ENCODE data around the gene CDADC1.

CDADC1 gene

GRCh38 chr13:49247643-49248621, at the start of gene CDADC1:
TSS of gene CDADC1 (plus strand) at chr13:49247925. CDS start at chr13:49248038, 113 bp downstream.
- peak; percentile 98 for DNase-seq (ENCODE audit: low spot score)

- DNase-seq (ENCODE audit: low spot score), result no peak
These were observed 41.1 kb upstream of the CDADC1 start for GRCh38 chr13:49206641-49207040.

- no peak for DNase-seq (ENCODE audit: low spot score)
These were observed 39.1 kb upstream of the CDADC1 start for GRCh38 chr13:49208619-49209018.

GRCh38 chr13:49210114-49210513, 37.6 kb upstream of the CDADC1 start:
- DNase-seq (ENCODE audit: low spot score), result no peak

GRCh38 chr13:49210669-49211068, 37.1 kb upstream of the CDADC1 start:
- no peak for DNase-seq (ENCODE audit: low spot score)

GRCh38 chr13:49213539-49213938, 34.2 kb upstream of the CDADC1 start:
- DNase-seq (ENCODE audit: low spot score), result no peak

GRCh38 chr13:49213997-49214916, 33.5 kb upstream of the CDADC1 start:
- DNase-seq (ENCODE audit: low spot score), result no peak

- peak; percentile 41 for DNase-seq (ENCODE audit: low spot score)
These were observed 32.8 kb upstream of the CDADC1 start for GRCh38 chr13:49214917-49215376.

GRCh38 chr13:49216334-49216733, 31.4 kb upstream of the CDADC1 start:
- DNase-seq (ENCODE audit: low spot score), result no peak

GRCh38 chr13:49217962-49218492, 29.7 kb upstream of the CDADC1 start:
- no peak for DNase-seq (ENCODE audit: low spot score)

GRCh38 chr13:49218493-49219051, 29.2 kb upstream of the CDADC1 start:
- DNase-seq (ENCODE audit: low spot score), result no peak

GRCh38 chr13:49219647-49220035, 28.1 kb upstream of the CDADC1 start:
- no peak for DNase-seq (ENCODE audit: low spot score)

GRCh38 chr13:49220036-49220855, 27.5 kb upstream of the CDADC1 start, which contains the start of gene MLNR:
TSS of gene MLNR (plus strand) at chr13:49220338. CDS start at chr13:49220338, 0 bp downstream.
- DNase-seq (ENCODE audit: low spot score), result no peak

GRCh38 chr13:49220856-49221589, 26.7 kb upstream of the CDADC1 start:
- no peak for DNase-seq (ENCODE audit: low spot score)

GRCh38 chr13:49221590-49221965, 26.1 kb upstream of the CDADC1 start:
- no peak for DNase-seq (ENCODE audit: low spot score)

- no peak for DNase-seq (ENCODE audit: low spot score)
These were observed 22.3 kb upstream of the CDADC1 start for GRCh38 chr13:49225223-49226042.

GRCh38 chr13:49226613-49227012, 21.1 kb upstream of the CDADC1 start:
- no peak for DNase-seq (ENCODE audit: low spot score)

- DNase-seq (ENCODE audit: low spot score), result no peak
These were observed 13.0 kb upstream of the CDADC1 start for GRCh38 chr13:49234741-49235140.

GRCh38 chr13:49235856-49236431, 11.8 kb upstream of the CDADC1 start:
- no peak for DNase-seq (ENCODE audit: low spot score)

Measured in Ammon's horn (tissue), 1 donor.